Measurements from ENCODE around the gene HECTD4.

GRCh38 chr12:112275836-112276235 lies 106.4 kb downstream of the HECTD4 start:
- no peak for TF ChIP-seq POLR2A (IDR thresholded peaks at IDR 0.05; ENCODE audit: low read length)
- TF ChIP-seq GATA1 (IDR thresholded peaks at IDR 0.05; ENCODE audit: low read depth, low read length): no peak

Data from erythroblast (primary cell).